Adrenal gland (tissue), 12 donors: Measurements from ENCODE around the gene PIGBOS1. TPM values are rescaled to one million over a fixed set of nuclear protein-coding genes. Genes with fewer than 3 reads are reported as not detected.
"Not testable (repeated sequence)": the region's sequence is repeated elsewhere in the genome, so short reads cannot be mapped to it uniquely, and the experiment has no call there.

Source experiments
- DNase-seq, 7 donors: peaks; one replicate each; pipeline ENCODE4 v3.0.0-alpha.2; 2019 to 2020
- H3K27ac ChIP-seq, 5 donors: fragments of 200-600 bp; sonication (generic) in 4 of 5; 1 replicate in 3 of 5; 2 replicates in 2 of 5; pipeline versions ENCODE4 v1.5.1 to v1.8.0; 2016 to 2020; ENCODE audit warnings: mild to moderate bottlenecking in 1 of 5
- H3K27me3 ChIP-seq: fragments of 200-600 bp; 2 replicates; pipeline ENCODE4 v1.8.0; 2021
- H3K36me3 ChIP-seq, 2 donors: fragments of 200-600 bp; replicated peaks in 1 of 2; 1 replicate in 1 of 2; 2 replicates in 1 of 2; pipeline versions ENCODE4 v1.5.1 to v1.8.0; 2018 to 2022
- H3K4me1 ChIP-seq, 2 donors: fragments of 200-600 bp; replicated peaks in 1 of 2; 1 replicate in 1 of 2; 2 replicates in 1 of 2; pipeline versions ENCODE4 v1.5.1 to v1.8.0; 2018 to 2021
- H3K4me3 ChIP-seq, 4 donors: fragments of 200-600 bp; sonication (generic) in 3 of 4; one replicate each; pipeline ENCODE4 v1.5.1; 2016 to 2018
- H3K9me3 ChIP-seq, 3 donors: fragments of 200-600 bp; sonication (generic) in 1 of 3; replicated peaks in 1 of 3; 1 replicate in 2 of 3; 2 replicates in 1 of 3; pipeline versions ENCODE4 v1.5.1 to v1.8.0; 2016 to 2021
- POLR2A ChIP-seq, 2 donors: fragments of 450-650 bp; IDR thresholded peaks; one replicate each; pipeline ENCODE4 v1.6.1; 2017; ENCODE audit warnings: antibody characterized with exemption in 2 of 2, mild to moderate bottlenecking in 2 of 2, moderate library complexity in 1 of 2
- WGBS, 4 donors: extraction: QIAGEN DNeasy Blood & Tissue Kit in 2 of 4; methylation state at CpG; one replicate each; pipeline versions ENCODE4 v1.1.5 to v1.1.7; 2013 to 2017; 5-methylcytosine and 5-hydroxymethylcytosine counted together
- intact Hi-C, 2 donors: fragments of 100-400 bp; cut with DNase I; formaldehyde crosslinking; loops; one replicate each; pipeline versions ENCODE4 v1.14.1 to v1.15.0; 2022 to 2023
- polyA plus RNA-seq, 3 donors: library from polyadenylated mRNA; stranded (reverse); fragments of 200-250 nt in 2 of 3; fragments of 350-450 nt in 1 of 3; fragmentation: Illumina TruSeq in 1 of 3; extraction: RNeasy Lipid Tissue Mini Kit (QIAGEN cat#74804) in 1 of 3; gene quantifications; one replicate each; pipeline ENCODE4 v1.2.3, GENCODE V29; 2013 to 2014
- total RNA-seq, 9 donors: library from RNA; depleted of rRNA in 4 of 9; stranded (reverse); fragments of >200 nt in 4 of 9; fragments of 120-200 nt in 1 of 9; fragmentation: NEBNext Ultra II Directional in 1 of 9; extraction: Animal tissue kit (Norgen Biotek cat#: 25700) in 1 of 9; gene quantifications; one replicate each; pipeline versions ENCODE4 v1.1.0 to v1.2.4, GENCODE V29; 2013 to 2023
- TF ChIP-seq, protein P1 (sequence below), 6 experiments: fragments of 450-650 bp in 4 of 6; fragments of 200-600 bp in 2 of 6; sonication (generic) in 1 of 6; IDR thresholded peaks; 1 replicate in 5 of 6; 2 replicates in 1 of 6; pipeline versions ENCODE4 v1.5.1 to v1.8.0; 2016 to 2021; ENCODE audit warnings: antibody characterized with exemption in 6 of 6, mild to moderate bottlenecking in 2 of 6, moderate library complexity in 1 of 6
- donor health status: healthy with polysubstance abuse.
- donor health status: Bipolar disorder and iron deficiency.
- donor health status: DM: yes; HTN: yes; CAD: no.
- donor health status: DM: no; HTN: no; CAD: no.
- donor health status: DM: no; HTN: no; CAD: no.
- donor health status: DM: yes; HTN: yes; CAD: no.

Gene PIGBOS1
- total and polyA plus RNA-seq, 12 donors, result 11.1 to 22.0 (median 15.8) TPM

- WGBS, 4 donors, result 79 to 93% (median 83%) methylated on average over 8 of the region's 8 CpGs
- Histone ChIP-seq H3K9me3 (no peaks in the 10 kb centered on the region), H3K36me3 (no peaks in the 10 kb centered on the region), H3K4me3 (no peak overlapping the region), H3K27me3 (no peaks in the 10 kb centered on the region), H3K4me1 (peaks cover 7 to 34% of the 10 kb centered on the region in 2 donors), H3K27ac (peak overlapping the region in 3 of 5 donors; percentile 83 to 94 (median 87))
- TF ChIP-seq, protein P1, sequence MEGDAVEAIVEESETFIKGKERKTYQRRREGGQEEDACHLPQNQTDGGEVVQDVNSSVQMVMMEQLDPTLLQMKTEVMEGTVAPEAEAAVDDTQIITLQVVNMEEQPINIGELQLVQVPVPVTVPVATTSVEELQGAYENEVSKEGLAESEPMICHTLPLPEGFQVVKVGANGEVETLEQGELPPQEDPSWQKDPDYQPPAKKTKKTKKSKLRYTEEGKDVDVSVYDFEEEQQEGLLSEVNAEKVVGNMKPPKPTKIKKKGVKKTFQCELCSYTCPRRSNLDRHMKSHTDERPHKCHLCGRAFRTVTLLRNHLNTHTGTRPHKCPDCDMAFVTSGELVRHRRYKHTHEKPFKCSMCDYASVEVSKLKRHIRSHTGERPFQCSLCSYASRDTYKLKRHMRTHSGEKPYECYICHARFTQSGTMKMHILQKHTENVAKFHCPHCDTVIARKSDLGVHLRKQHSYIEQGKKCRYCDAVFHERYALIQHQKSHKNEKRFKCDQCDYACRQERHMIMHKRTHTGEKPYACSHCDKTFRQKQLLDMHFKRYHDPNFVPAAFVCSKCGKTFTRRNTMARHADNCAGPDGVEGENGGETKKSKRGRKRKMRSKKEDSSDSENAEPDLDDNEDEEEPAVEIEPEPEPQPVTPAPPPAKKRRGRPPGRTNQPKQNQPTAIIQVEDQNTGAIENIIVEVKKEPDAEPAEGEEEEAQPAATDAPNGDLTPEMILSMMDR (IDR thresholded peaks at IDR 0.05), result no peak
- TF ChIP-seq POLR2A (IDR thresholded peaks at IDR 0.05), result no peak
- no peak for DNase-seq
- intact Hi-C loops, result no loop called here
Observed at GRCh38 chr15:55288006-55288717, 30.8 kb downstream of the PIGBOS1 start.

GRCh38 chr15:55286442-55287189, 32.3 kb downstream of the PIGBOS1 start:
- H3K4me3 ChIP-seq, H3K27ac ChIP-seq, DNase-seq, H3K9me3 ChIP-seq, H3K36me3 ChIP-seq, H3K27me3 ChIP-seq, intact Hi-C loops: not testable (repeated sequence)
- 95 to 98% (median 97%) methylated on average over 10 of the region's 10 CpGs for WGBS, 4 donors
- H3K4me1 ChIP-seq, result peaks cover 22 to 50% of the 10 kb centered on the region in 2 donors

- H3K4me1 ChIP-seq, result peaks cover 27 to 56% of the 10 kb centered on the region in 2 donors
- intact Hi-C loops, result no loop called here
- WGBS, 4 donors, result 60 to 76% (median 68%) methylated on average over 1 of the region's 1 CpG
Observed at GRCh38 chr15:55284426-55284825, 34.5 kb downstream of the PIGBOS1 start.

GRCh38 chr15:55283379-55284147, 35.4 kb downstream of the PIGBOS1 start:
- Histone ChIP-seq H3K36me3 (no peaks in the 10 kb centered on the region), H3K27me3 (no peaks in the 10 kb centered on the region), H3K9me3 (no peaks in the 10 kb centered on the region), H3K27ac (peak overlapping the region in 3 of 5 donors; percentile 79 to 85 (median 83)), H3K4me3 (no peak overlapping the region), H3K4me1 (peaks cover 33 to 62% of the 10 kb centered on the region in 2 donors)
- intact Hi-C loops, result no loop called here
- DNase-seq, result peak in 1 of 7 donors; percentile 26
- TF ChIP-seq, protein P1 (IDR thresholded peaks at IDR 0.05), result no peak
- 56 to 65% (median 61%) methylated on average over 6 of the region's 6 CpGs for WGBS, 4 donors

More at GRCh38 chr15:55284426-55284825, 34.5 kb downstream of the PIGBOS1 start:
- H3K36me3 ChIP-seq, result no peaks in the 10 kb centered on the region
- H3K27me3 ChIP-seq, result no peaks in the 10 kb centered on the region
- H3K9me3 ChIP-seq, result no peaks in the 10 kb centered on the region
- DNase-seq, result no peak
- no peak overlapping the region for H3K4me3 ChIP-seq
- TF ChIP-seq, protein P1 (IDR thresholded peaks at IDR 0.05), result no peak
- TF ChIP-seq POLR2A (IDR thresholded peaks at IDR 0.05), result no peak
- peak overlapping the region in 1 of 5 donors; percentile 85 for H3K27ac ChIP-seq
